HepG2 (cell line): Measurements from ENCODE around the gene DNAJC10. TPM values are rescaled to one million over a fixed set of nuclear protein-coding genes. Genes with fewer than 3 reads are reported as not detected.

Source experiments
- ARID4A ChIP-seq: sonication (generic); formaldehyde crosslinking; IDR thresholded peaks from 2 replicates; pipeline ENCODE4 v1.5.0; 2020; ENCODE audit warnings: mild to moderate bottlenecking, missing genetic modification reagents, borderline replicate concordance
- DZIP1 ChIP-seq: sonication (generic); formaldehyde crosslinking; IDR thresholded peaks from 2 replicates; pipeline ENCODE4 v1.5.0; 2020; ENCODE audit warnings: mild to moderate bottlenecking, missing genetic modification reagents
- HMGXB3 ChIP-seq: sonication (generic); formaldehyde crosslinking; IDR thresholded peaks from 2 replicates; pipeline ENCODE4 v1.4.0; 2020; ENCODE audit warnings: missing genetic modification reagents, borderline replicate concordance
- IKZF1 ChIP-seq: fragments of 450-650 bp; IDR thresholded peaks from 2 replicates; pipeline ENCODE4 v1.7.1; 2016
- NFATC3 ChIP-seq: sonication (generic); formaldehyde crosslinking; IDR thresholded peaks from 2 replicates; pipeline ENCODE4 v1.5.1; 2020; ENCODE audit warnings: mild to moderate bottlenecking, missing genetic modification reagents
- NFE2L2 ChIP-seq: fragments of 150-350 bp; IDR thresholded peaks from 2 replicates; pipeline ENCODE4 v1.6.1; 2014; ENCODE audit warnings: low read length
- NR3C1 ChIP-seq: sonication (generic); formaldehyde crosslinking; IDR thresholded peaks from 2 replicates; pipeline ENCODE4 v1.4.0; 2020; ENCODE audit warnings: missing genetic modification reagents
- TFAP4 ChIP-seq: sonication (generic); IDR thresholded peaks from 2 replicates; pipeline ENCODE4 v1.6.1; 2016; ENCODE audit warnings: low read depth, borderline replicate concordance
- ZFP37 ChIP-seq: sonication (generic); formaldehyde crosslinking; IDR thresholded peaks from 2 replicates; pipeline ENCODE4 v1.4.0; 2020; ENCODE audit warnings: missing genetic modification reagents, borderline replicate concordance
- polyA plus RNA-seq, 8 experiments: library from polyadenylated mRNA; depleted of rRNA in 3 of 8; stranded (reverse) in 7 of 8; unstranded in 1 of 8; fragments of >200 nt; fragmentation: Illumina TruSeq in 4 of 8; extraction: Trizol in 4 of 8; gene quantifications; 2 replicates each; pipeline versions ENCODE4 v1.2.1 to v1.2.3, GENCODE V29; 2011 to 2016; ENCODE audit warnings: low read depth in 4 of 8, missing spikeins in 1 of 8, mixed read lengths in 1 of 8; ENCODE audit not compliant: insufficient read depth in 1 of 8
- total RNA-seq, 5 experiments: library from RNA; depleted of rRNA; stranded (reverse); fragments of >200 nt; fragmentation: Illumina TruSeq; extraction: Trizol; gene quantifications; 2 replicates each; pipeline ENCODE4 v1.2.3, GENCODE V29; 2016; ENCODE audit warnings: low read depth in 1 of 5
- TF ChIP-seq, protein P1 (sequence below): sonication (generic); formaldehyde crosslinking; IDR thresholded peaks from 2 replicates; pipeline ENCODE4 v1.8.0; 2022; ENCODE audit warnings: mild to moderate bottlenecking, missing genetic modification reagents, borderline replicate concordance

DNAJC10 gene
- total and polyA plus RNA-seq, 2 of the 13 experiments (the other 11 are each of a cell fraction or from before 2014, with no cell fraction given), result 44.1 to 178 TPM

GRCh38 chr2:182715892-182716649 is at the start of gene DNAJC10 (continued):
- TF ChIP-seq, protein P1, sequence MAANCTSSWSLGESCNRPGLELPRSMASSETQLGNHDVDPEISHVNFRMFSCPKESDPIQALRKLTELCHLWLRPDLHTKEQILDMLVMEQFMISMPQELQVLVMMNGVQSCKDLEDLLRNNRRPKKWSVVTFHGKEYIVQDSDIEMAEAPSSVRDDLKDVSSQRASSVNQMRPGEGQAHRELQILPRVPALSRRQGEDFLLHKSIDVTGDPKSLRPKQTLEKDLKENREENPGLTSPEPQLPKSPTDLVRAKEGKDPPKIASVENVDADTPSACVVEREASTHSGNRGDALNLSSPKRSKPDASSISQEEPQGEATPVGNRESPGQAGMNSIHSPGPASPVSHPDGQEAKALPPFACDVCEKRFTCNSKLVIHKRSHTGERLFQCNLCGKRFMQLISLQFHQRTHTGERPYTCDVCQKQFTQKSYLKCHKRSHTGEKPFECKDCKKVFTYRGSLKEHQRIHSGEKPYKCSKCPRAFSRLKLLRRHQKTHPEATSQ (CRISPR knock-in tag), result peak; percentile 44; the same call in 1 of the 2 replicates
- TF ChIP-seq TFAP4, result peak; percentile 35; the same call in 1 of the 2 replicates
- no peak for TF ChIP-seq NFE2L2
- TF ChIP-seq NR3C1, result 0 out of 2 replicates have a peak, but pooled peaks have one; percentile 42
- TF ChIP-seq IKZF1, result no peak
- peak; percentile 99 for TF ChIP-seq ARID4A (CRISPR knock-in tag)
- TF ChIP-seq HMGXB3 (CRISPR knock-in tag), result peak; percentile 29; the same call in 1 of the 2 replicates
- TF ChIP-seq NFATC3 (CRISPR knock-in tag), result 0 out of 2 replicates have a peak, but pooled peaks have one; percentile 73
- TF ChIP-seq DZIP1 (CRISPR knock-in tag), result peak; percentile 96; the same call in 1 of the 2 replicates
- 0 out of 2 replicates have a peak, but pooled peaks have one; percentile 74 for TF ChIP-seq ZFP37 (CRISPR knock-in tag)
